Right atrium auricular region (tissue), 2 donors: Measurements from ENCODE around the gene LAMB4. TPM values are rescaled to one million over a fixed set of nuclear protein-coding genes. Genes with fewer than 3 reads are reported as not detected.
A peak's percentile ranks its signal among the peaks of the same experiment; 100 is the strongest.

ENCODE experiments used
- DNase-seq: peaks from one replicate; pipeline ENCODE4 v3.0.0-alpha.2; 2019; ENCODE audit warnings: low spot score
- H3K27ac ChIP-seq, 2 donors: fragments of 200-600 bp; sonication (generic); 1 replicate in 1 of 2; 2 replicates in 1 of 2; pipeline ENCODE4 v1.5.1; 2016 to 2019
- H3K27me3 ChIP-seq, 2 donors: fragments of 200-600 bp; sonication (generic); one replicate each; pipeline versions ENCODE4 v1.5.1 to v1.6.0; 2017 to 2019
- H3K36me3 ChIP-seq: fragments of 200-600 bp; sonication (generic); one replicate; pipeline ENCODE4 v1.5.1; 2016
- H3K4me1 ChIP-seq, 2 donors: fragments of 200-600 bp; sonication (generic); one replicate each; pipeline versions ENCODE4 v1.5.1 to v1.6.0; 2017 to 2019
- H3K4me3 ChIP-seq, 2 donors: fragments of 200-600 bp; sonication (generic); 1 replicate in 1 of 2; 2 replicates in 1 of 2; pipeline ENCODE4 v1.5.1; 2017 to 2019; ENCODE audit warnings: mild to moderate bottlenecking in 1 of 2, moderate library complexity in 1 of 2
- H3K9me3 ChIP-seq, 2 donors: fragments of 200-600 bp; sonication (generic); one replicate each; pipeline ENCODE4 v1.5.1; 2019
- total RNA-seq, 2 donors: library from RNA; depleted of rRNA; stranded (reverse); fragments of >200 nt; gene quantifications; one replicate each; pipeline ENCODE4 v1.1.0, GENCODE V29; 2016
- TF ChIP-seq, protein P1 (sequence below), 2 donors: fragments of 200-600 bp; sonication (generic); IDR thresholded peaks; one replicate each; pipeline ENCODE4 v1.5.1; 2019; ENCODE audit warnings: antibody characterized with exemption in 2 of 2

LAMB4 gene
- total RNA-seq, 2 donors from 2014 or later = not detected

DNA sequence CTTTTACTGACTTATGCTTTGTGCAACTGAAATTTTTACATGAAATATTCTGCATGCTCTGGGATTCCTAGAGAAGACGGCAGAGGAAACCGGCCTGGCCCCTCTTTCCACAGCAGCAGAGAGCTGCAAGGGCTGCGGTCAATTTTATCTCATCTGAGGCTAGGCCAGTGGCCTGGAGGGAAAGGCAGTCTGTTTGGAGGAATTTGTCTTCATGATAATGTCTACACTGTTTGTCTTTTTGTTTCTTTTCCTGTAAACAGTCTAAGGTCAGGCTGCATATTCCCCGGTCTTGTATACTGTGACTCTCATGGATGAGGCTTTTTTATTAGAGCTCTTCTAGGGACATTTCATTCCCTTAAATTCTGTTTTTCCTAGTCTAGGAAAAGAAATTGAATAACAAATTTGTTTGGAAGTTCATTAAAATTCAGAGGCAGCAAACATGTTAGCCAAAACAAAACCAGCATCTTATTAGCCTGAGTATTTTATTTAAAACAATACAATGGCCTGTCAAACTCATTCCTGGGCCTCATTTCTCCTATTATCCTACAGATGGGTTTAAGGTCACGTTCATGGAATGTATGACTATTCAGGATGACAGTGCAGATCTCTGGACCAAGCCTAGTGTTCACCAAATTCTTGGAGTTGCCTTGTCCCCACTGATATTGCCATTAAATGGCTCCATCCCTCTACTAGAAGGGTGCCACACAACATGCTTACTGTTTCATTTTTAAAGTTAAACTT, 26.4 kb downstream of the LAMB4 start:
- Histone ChIP-seq H3K9me3 (no peaks in the 10 kb centered on the region), H3K27ac (no peak overlapping the region), H3K27me3 (no peaks in the 10 kb centered on the region), H3K4me1 (no peaks in the 10 kb centered on the region), H3K4me3 (no peak overlapping the region), H3K36me3 (no peaks in the 10 kb centered on the region)
- DNase-seq = no peak
- TF ChIP-seq, protein P1, sequence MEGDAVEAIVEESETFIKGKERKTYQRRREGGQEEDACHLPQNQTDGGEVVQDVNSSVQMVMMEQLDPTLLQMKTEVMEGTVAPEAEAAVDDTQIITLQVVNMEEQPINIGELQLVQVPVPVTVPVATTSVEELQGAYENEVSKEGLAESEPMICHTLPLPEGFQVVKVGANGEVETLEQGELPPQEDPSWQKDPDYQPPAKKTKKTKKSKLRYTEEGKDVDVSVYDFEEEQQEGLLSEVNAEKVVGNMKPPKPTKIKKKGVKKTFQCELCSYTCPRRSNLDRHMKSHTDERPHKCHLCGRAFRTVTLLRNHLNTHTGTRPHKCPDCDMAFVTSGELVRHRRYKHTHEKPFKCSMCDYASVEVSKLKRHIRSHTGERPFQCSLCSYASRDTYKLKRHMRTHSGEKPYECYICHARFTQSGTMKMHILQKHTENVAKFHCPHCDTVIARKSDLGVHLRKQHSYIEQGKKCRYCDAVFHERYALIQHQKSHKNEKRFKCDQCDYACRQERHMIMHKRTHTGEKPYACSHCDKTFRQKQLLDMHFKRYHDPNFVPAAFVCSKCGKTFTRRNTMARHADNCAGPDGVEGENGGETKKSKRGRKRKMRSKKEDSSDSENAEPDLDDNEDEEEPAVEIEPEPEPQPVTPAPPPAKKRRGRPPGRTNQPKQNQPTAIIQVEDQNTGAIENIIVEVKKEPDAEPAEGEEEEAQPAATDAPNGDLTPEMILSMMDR (IDR thresholded peaks at IDR 0.05) = no peak

DNA sequence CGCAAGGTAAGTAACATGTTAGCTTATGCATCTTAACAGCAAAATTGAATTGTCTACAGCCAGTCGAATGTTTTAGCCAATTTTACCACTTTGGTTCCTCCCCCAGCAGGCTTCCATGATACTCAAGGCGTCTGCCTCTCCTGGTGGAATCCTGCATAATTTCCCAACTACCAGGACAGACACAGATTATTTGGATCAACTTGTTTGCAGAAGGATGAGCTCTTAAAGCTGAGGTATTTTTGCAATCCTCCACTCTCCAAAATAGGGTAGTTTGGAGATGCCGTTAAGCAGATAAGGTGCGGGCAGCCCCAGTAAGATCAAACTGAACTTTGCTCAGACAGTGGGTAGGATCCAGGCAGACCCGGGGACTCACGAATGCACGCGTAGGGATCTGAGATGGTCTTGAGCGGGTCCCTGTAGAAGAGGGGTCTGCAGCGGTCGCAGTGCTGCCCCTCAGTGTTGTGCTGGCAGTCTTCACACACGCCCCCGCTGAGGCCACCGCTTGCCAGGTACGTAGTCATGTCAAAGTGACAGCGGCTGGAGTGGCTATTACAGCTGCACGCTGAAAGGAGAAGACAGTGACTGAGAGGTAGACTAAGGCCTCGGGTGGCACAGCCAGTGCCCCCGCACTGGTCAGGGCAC, 27.4 kb downstream of the LAMB4 start:
- no peak overlapping the region for H3K27ac ChIP-seq
- no peaks in the 10 kb centered on the region for H3K36me3 ChIP-seq
- TF ChIP-seq, protein P1 (IDR thresholded peaks at IDR 0.05) = no peak
- DNase-seq = no peak
- H3K4me3 ChIP-seq = no peak overlapping the region
- H3K27me3 ChIP-seq = no peaks in the 10 kb centered on the region
- H3K9me3 ChIP-seq = no peaks in the 10 kb centered on the region
- H3K4me1 ChIP-seq = no peaks in the 10 kb centered on the region

DNA sequence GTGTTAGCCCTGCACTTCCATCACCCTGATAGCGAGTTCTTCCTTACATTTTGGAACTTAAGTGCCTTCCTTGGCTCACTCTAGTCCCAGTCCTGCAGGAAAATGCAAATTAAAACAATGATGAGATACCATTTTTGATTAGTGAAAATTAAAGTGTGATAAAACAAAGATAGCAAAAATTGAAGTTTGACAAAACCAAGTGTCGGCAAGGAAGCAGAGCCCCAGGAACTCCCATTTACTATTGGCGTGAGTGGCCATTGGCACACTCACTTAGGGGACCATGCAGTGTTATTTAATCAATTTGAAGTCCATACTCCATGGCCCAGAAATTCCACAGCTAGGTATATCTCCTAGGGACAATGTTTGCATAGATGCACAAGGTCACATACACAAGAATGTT, 28.4 kb downstream of the LAMB4 start:
- Histone ChIP-seq H3K4me3 (no peak overlapping the region), H3K27ac (no peak overlapping the region), H3K4me1 (no peaks in the 10 kb centered on the region), H3K36me3 (no peaks in the 10 kb centered on the region), H3K27me3 (no peaks in the 10 kb centered on the region), H3K9me3 (no peaks in the 10 kb centered on the region)
- TF ChIP-seq, protein P1 (IDR thresholded peaks at IDR 0.05) = no peak
- no peak for DNase-seq

DNA sequence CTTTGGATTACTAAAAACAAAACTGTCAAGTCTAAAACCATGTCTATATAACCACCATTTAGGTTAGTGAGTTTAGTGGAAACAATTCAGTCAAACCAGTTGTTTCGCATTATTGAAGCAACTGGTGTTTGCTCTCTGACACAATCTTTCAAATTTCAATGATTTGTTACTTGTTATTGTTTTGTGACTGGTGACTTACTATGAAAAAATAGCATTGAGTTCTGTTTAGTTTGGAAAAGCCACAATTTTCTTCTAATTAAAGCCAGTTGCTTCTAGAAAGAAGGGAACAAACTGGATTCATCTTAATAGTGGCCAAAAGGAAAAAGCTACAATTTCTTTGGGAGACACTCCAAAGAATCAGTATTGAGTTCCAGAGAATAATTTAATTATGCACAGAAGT, 30.4 kb downstream of the LAMB4 start:
- Histone ChIP-seq H3K27ac (no peak overlapping the region), H3K4me3 (no peak overlapping the region)

DNA sequence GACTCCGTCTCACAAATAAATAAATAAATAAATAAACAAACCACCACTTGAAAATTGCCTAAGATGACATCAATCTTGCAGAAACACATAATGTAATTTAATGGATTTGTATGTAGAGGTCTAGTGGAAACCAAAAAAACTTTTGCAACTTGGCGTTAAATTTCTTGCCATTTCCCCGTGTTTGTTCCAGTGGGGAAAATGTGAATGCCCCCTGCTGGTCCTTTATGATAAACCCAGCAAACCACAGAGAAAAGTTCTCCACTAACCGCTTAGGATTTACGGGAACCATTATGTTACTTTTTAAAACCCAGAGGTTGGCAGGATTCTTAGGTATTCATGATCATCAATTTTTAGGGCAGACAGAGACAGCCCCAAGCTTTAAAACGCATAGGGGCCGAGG, 32.5 kb downstream of the LAMB4 start:
- Histone ChIP-seq H3K9me3 (no peaks in the 10 kb centered on the region), H3K27ac (no peak overlapping the region), H3K27me3 (no peaks in the 10 kb centered on the region), H3K4me1 (peaks cover 0 to 6% of the 10 kb centered on the region in 2 donors), H3K4me3 (no peak overlapping the region), H3K36me3 (no peaks in the 10 kb centered on the region)
- DNase-seq = no peak
- TF ChIP-seq, protein P1 (IDR thresholded peaks at IDR 0.05) = peak in 1 of 2 donors; percentile 51

More for the DNA sequence above, 30.4 kb downstream of the LAMB4 start:
- H3K36me3 ChIP-seq = no peaks in the 10 kb centered on the region
- H3K4me1 ChIP-seq = no peaks in the 10 kb centered on the region
- TF ChIP-seq, protein P1 (IDR thresholded peaks at IDR 0.05) = no peak
- H3K27me3 ChIP-seq = no peaks in the 10 kb centered on the region
- no peak for DNase-seq
- no peaks in the 10 kb centered on the region for H3K9me3 ChIP-seq
